Esophagus muscularis mucosa (tissue), 4 donors: ENCODE measurements around the gene PRDX2. TPM values are rescaled to one million over a fixed set of nuclear protein-coding genes. Genes with fewer than 3 reads are reported as not detected.

Experiments
- DNase-seq: peaks from one replicate; pipeline ENCODE4 v3.0.0-alpha.2; 2017; ENCODE audit errors: extremely low spot score
- H3K27ac ChIP-seq, 4 donors: fragments of 200-600 bp; sonication (generic); replicated peaks in 1 of 4; 1 replicate in 3 of 4; 2 replicates in 1 of 4; pipeline ENCODE4 v1.5.1; 2016 to 2019; ENCODE audit warnings: mild to moderate bottlenecking in 1 of 4
- H3K27me3 ChIP-seq, 4 donors: fragments of 200-600 bp; sonication (generic); one replicate each; pipeline versions ENCODE4 v1.5.1 to v1.6.0; 2016 to 2019
- H3K36me3 ChIP-seq, 4 donors: fragments of 200-600 bp; sonication (generic); one replicate each; pipeline ENCODE4 v1.5.1; 2016 to 2019
- H3K4me1 ChIP-seq, 4 donors: fragments of 200-600 bp; sonication (generic); one replicate each; pipeline ENCODE4 v1.5.1; 2016 to 2019
- H3K4me3 ChIP-seq, 4 donors: fragments of 200-600 bp; sonication (generic); 1 replicate in 2 of 4; 2 replicates in 2 of 4; pipeline ENCODE4 v1.5.1; 2016 to 2019; ENCODE audit warnings: mild to moderate bottlenecking in 4 of 4, moderate library complexity in 1 of 4
- H3K9me3 ChIP-seq, 4 donors: fragments of 200-600 bp; sonication (generic); 1 replicate in 3 of 4; 2 replicates in 1 of 4; pipeline ENCODE4 v1.5.1; 2016 to 2019
- EP300 ChIP-seq: sonication (generic); formaldehyde crosslinking; IDR thresholded peaks from one replicate; pipeline ENCODE4 v1.6.1; 2017; ENCODE audit warnings: antibody characterized with exemption
- POLR2A ChIP-seq: fragments of 450-650 bp; IDR thresholded peaks from one replicate; pipeline ENCODE4 v1.6.1; 2017; ENCODE audit warnings: antibody characterized with exemption, moderate library complexity, mild to moderate bottlenecking, low read depth
- POLR2AphosphoS5 ChIP-seq, 2 donors: sonication (generic); formaldehyde crosslinking; IDR thresholded peaks; one replicate each; pipeline ENCODE4 v1.6.1; 2017; ENCODE audit warnings: antibody characterized with exemption in 2 of 2
- WGBS: methylation state at CpG from one replicate; pipeline ENCODE4 v1.1.5; 2018; 5-methylcytosine and 5-hydroxymethylcytosine counted together
- intact Hi-C: fragments of 100-400 bp; cut with DNase I; formaldehyde crosslinking; loops from one replicate; pipeline ENCODE4 v1.15.1; 2023
- total RNA-seq, 4 donors: library from RNA; depleted of rRNA; stranded (reverse); fragments of >200 nt; gene quantifications; one replicate each; pipeline versions ENCODE4 v1.1.0 to v1.2.1, GENCODE V29; 2016
- TF ChIP-seq, protein P1 (sequence below), 3 experiments: fragments of 200-600 bp in 2 of 3; fragments of 450-650 bp in 1 of 3; sonication (generic) in 2 of 3; IDR thresholded peaks; one replicate each; pipeline ENCODE4 v1.5.1; 2017 to 2019; ENCODE audit warnings: antibody characterized with exemption in 3 of 3, mild to moderate bottlenecking in 2 of 3, moderate library complexity in 1 of 3

The PRDX2 gene
- total RNA-seq, 4 donors from 2014 or later = 236 to 275 (median 250) TPM

GRCh38 chr19:12784394-12784870 is 17.2 kb downstream of the PRDX2 start:
- TF ChIP-seq POLR2AphosphoS5 (IDR thresholded peaks at IDR 0.05) = no peak
- TF ChIP-seq POLR2A = no peak
- no peak for TF ChIP-seq EP300
- TF ChIP-seq, protein P1, sequence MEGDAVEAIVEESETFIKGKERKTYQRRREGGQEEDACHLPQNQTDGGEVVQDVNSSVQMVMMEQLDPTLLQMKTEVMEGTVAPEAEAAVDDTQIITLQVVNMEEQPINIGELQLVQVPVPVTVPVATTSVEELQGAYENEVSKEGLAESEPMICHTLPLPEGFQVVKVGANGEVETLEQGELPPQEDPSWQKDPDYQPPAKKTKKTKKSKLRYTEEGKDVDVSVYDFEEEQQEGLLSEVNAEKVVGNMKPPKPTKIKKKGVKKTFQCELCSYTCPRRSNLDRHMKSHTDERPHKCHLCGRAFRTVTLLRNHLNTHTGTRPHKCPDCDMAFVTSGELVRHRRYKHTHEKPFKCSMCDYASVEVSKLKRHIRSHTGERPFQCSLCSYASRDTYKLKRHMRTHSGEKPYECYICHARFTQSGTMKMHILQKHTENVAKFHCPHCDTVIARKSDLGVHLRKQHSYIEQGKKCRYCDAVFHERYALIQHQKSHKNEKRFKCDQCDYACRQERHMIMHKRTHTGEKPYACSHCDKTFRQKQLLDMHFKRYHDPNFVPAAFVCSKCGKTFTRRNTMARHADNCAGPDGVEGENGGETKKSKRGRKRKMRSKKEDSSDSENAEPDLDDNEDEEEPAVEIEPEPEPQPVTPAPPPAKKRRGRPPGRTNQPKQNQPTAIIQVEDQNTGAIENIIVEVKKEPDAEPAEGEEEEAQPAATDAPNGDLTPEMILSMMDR (IDR thresholded peaks at IDR 0.05) = no peak
- Histone ChIP-seq H3K27ac (peak overlapping the region; percentile 97 to 99 (median 99)), H3K9me3 (no peaks in the 10 kb centered on the region), H3K4me1 (peaks cover 63 to 89% (median 79%) of the 10 kb centered on the region in 4 donors), H3K4me3 (no peak overlapping the region), H3K36me3 (no peaks in the 10 kb centered on the region), H3K27me3 (no peaks in the 10 kb centered on the region)
- intact Hi-C loops = no loop called here
- no peak for DNase-seq
- WGBS = 66% methylated on average over 10 of the region's 10 CpGs

DNA sequence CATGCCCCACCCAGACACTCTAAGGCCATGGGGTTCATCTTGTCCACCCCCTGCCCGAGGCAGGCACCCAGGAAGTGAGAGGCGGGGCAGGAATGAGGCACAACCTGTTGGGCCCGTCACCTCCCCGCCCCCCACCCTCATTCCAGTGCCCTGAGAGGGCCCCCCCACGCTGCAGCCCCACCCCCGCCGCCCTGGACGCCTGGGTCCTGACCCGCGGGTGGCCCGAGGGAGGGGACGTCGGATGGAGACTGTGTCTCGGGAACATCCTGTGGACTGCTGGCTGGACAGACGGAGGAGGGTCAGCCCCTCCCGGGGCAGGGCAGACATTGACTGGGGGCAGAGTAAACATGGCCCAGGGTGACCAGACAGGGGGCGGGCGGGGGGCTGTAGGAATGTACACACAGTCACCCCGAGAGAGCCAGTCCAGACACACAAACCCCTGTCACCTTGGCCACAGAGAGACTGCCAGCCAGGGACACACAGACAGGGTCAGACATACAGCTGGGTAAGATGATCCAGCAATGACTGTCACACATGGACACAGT is 17.7 kb downstream of the PRDX2 start:
- intact Hi-C loops = no loop called here
- DNase-seq = no peak
- Histone ChIP-seq H3K4me3 (peak overlapping the region; percentile 3 to 64 (median 63)), H3K27me3 (no peaks in the 10 kb centered on the region), H3K9me3 (no peaks in the 10 kb centered on the region), H3K36me3 (no peaks in the 10 kb centered on the region), H3K27ac (peak overlapping the region; percentile 97 to 99 (median 99)), H3K4me1 (peaks cover 63 to 89% (median 79%) of the 10 kb centered on the region in 4 donors)
- WGBS = 28% methylated on average over 7 of the region's 19 CpGs
- TF ChIP-seq EP300 (no peak), POLR2A (no peak), POLR2AphosphoS5 (IDR thresholded peaks at IDR 0.05) (peak in 1 of 2 donors; percentile 14)
- TF ChIP-seq, protein P1 (IDR thresholded peaks at IDR 0.05) = no peak

DNA sequence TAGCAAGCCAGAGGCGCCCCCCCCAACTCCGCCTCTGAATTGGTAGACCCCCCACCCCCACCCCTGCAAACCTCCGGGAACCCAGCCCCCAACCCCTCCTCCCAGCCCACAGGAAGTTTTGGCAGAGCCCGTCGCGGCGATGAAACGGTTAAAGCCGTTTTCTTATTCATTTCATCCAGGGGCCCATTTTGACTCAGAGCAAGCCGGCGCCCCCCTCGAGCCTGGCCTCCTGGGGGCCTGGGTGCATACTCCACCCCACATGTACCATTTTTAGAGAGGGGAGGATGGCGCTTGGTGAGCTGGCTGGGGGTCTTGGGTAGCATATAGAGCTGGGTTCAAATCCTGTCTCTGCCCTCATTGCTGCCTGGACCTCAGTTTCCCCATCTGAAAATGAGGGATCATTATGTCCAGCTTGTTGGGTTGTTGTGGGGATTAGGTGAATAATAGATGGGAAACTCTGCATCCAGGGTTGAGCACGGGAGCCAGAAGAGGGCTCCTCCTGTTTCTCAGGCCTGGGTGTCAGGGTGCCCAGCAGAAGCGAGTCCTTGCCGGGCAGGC is 18.2 kb downstream of the PRDX2 start:
- H3K27ac ChIP-seq = peak overlapping the region; percentile 97 to 99 (median 99)
- TF ChIP-seq, protein P1 (IDR thresholded peaks at IDR 0.05) = no peak
- peak in 1 of 2 donors; percentile 7 for TF ChIP-seq POLR2AphosphoS5 (IDR thresholded peaks at IDR 0.05)
- H3K4me1 ChIP-seq = peaks cover 63 to 89% (median 79%) of the 10 kb centered on the region in 4 donors
- H3K27me3 ChIP-seq = no peaks in the 10 kb centered on the region
- 27% methylated on average over 2 of the region's 16 CpGs for WGBS
- DNase-seq = no peak
- H3K9me3 ChIP-seq = no peaks in the 10 kb centered on the region
- H3K36me3 ChIP-seq = no peaks in the 10 kb centered on the region
- intact Hi-C loops = no loop called here
- H3K4me3 ChIP-seq = peak overlapping the region; percentile 55 to 64 (median 63)

DNA sequence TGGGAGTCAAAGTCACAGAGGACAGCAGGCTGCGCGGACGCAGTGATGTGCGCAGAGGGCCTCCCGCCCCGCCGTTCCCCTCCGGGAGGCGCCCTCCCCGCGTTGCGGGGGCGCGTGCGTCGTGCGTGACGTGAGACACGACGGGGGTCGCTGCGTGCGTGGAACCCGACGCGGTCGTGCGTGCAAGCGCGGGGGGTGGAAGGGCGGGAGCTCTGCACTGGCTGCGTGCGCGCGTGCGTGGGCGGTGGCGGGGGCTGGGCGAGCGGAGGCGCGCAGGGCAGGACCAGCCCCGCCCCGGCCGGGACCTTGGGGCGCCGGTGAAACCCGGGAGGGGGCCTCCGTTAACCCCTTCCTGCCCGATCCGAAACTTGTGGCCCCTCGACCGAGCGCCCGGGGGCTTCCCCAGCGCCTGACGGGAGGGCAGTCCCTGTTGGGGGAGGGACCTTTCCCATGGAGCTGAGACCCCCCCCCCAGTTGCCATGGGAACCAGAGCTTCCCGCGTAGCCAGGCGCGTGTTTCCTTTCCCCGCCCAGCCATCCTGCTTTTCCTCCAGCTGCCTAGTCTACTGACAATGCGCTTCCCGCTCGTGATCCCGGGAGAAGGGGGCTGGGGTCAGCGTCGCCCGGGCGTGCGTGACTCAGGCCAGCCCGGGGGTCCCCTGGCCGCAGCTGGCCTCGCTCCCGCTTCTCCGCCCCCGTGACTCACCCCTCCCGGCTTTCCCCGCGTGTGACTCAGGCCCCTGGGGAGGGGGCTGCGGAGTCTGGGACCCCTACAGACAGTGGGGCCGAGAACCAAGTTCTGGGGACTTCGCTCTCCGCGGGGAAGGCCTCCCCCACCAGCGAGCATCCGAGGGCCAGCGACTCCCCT is 18.9 kb downstream of the PRDX2 start:
- DNase-seq = no peak
- Histone ChIP-seq H3K4me3 (peak overlapping the region; percentile 55 to 64 (median 63)), H3K27me3 (no peaks in the 10 kb centered on the region), H3K4me1 (peaks cover 57 to 89% (median 76%) of the 10 kb centered on the region in 4 donors), H3K36me3 (no peaks in the 10 kb centered on the region), H3K27ac (peak overlapping the region; percentile 97 to 99 (median 99)), H3K9me3 (no peaks in the 10 kb centered on the region)
- TF ChIP-seq POLR2AphosphoS5 (IDR thresholded peaks at IDR 0.05) (peak; percentile 94 to 95), POLR2A (no peak), EP300 (peak; percentile 99)
- TF ChIP-seq, protein P1 (IDR thresholded peaks at IDR 0.05) = no peak
- WGBS = under 1% methylated on average over 22 of the region's 88 CpGs
- intact Hi-C loops = no loop called here
